ENCODE measurements around the gene CHST12. TPM values are rescaled to one million over a fixed set of nuclear protein-coding genes. Genes with fewer than 3 reads are reported as not detected.

Gene CHST12
- total RNA-seq = 10 to 100 TPM; 49.5 to 51.1 TPM

- peaks cover 47% of the 10 kb centered on the region for H3K4me1 Mint-ChIP-seq
- peak; percentile 98 for DNase-seq
- peak; percentile 73 for ATAC-seq (ENCODE audit: low read depth)
- peak within 1 kb of the TSS; percentile 99 for H3K27ac Mint-ChIP-seq
- H3K36me3 Mint-ChIP-seq = peaks cover 14% of the 10 kb centered on the region
- POLR2A ChIA-PET = interaction anchor here (0.9 to 1.5 kb wide), 7 partner anchors 9 to 241 kb away, joined by 3 to 6 read pairs (median 4); partner anchors contain the start of gene EIF3B
- H3K4me3 Mint-ChIP-seq = peak within 1 kb of the TSS; percentile 89
- no peaks in the 10 kb centered on the region for H3K9me3 Mint-ChIP-seq
- H3K27me3 Mint-ChIP-seq = no peaks in the 10 kb centered on the region
These were observed at the start of gene CHST12 for GRCh38 chr7:2403014-2403717. Gene CHST12, plus strand, starts transcription at chr7:2403611. Its CDS starts 29,029 bp downstream, at chr7:2432640.

- peaks cover 8% of the 10 kb centered on the region for H3K36me3 Mint-ChIP-seq
- H3K9me3 Mint-ChIP-seq = no peaks in the 10 kb centered on the region
- H3K27ac Mint-ChIP-seq = peak overlapping the region; percentile 97
- H3K27me3 Mint-ChIP-seq = no peaks in the 10 kb centered on the region
- H3K4me3 Mint-ChIP-seq = peak overlapping the region; percentile 79
- POLR2A ChIA-PET = interaction anchor here (0.6 to 3.7 kb wide), 11 partner anchors 16 to 784 kb away, joined by 3 to 38 read pairs (median 4); partner anchors contain the start of genes CHST12, MAD1L1, MRM2 and NUDT1
- peaks cover 13% of the 10 kb centered on the region for H3K4me1 Mint-ChIP-seq
- DNase-seq = peak; percentile 89
- peak; percentile 65 for ATAC-seq (ENCODE audit: low read depth)
These were observed 49.5 kb upstream of the CHST12 start for GRCh38 chr7:2353936-2354185.

- peaks cover 17% of the 10 kb centered on the region for H3K4me1 Mint-ChIP-seq
- H3K27ac Mint-ChIP-seq = peak within 1 kb of the TSS; percentile 97
- H3K27me3 Mint-ChIP-seq = no peaks in the 10 kb centered on the region
- no peaks in the 10 kb centered on the region for H3K9me3 Mint-ChIP-seq
- peak within 1 kb of the TSS; percentile 87 for H3K4me3 Mint-ChIP-seq
- ATAC-seq (ENCODE audit: low read depth) (peak; percentile 91), DNase-seq (peak; percentile 94)
- POLR2A ChIA-PET = interaction anchor here (0.6 to 3.7 kb wide), 11 partner anchors 17 to 784 kb away, joined by 3 to 38 read pairs (median 4); partner anchors contain the start of genes CHST12, MAD1L1, MRM2 and NUDT1
- peaks cover 9% of the 10 kb centered on the region for H3K36me3 Mint-ChIP-seq
These were observed 49.0 kb upstream of the CHST12 start, which contains the start of gene EIF3B for GRCh38 chr7:2354186-2354938. Gene EIF3B, plus strand, starts transcription at chr7:2354827. Its CDS starts 95 bp downstream, at chr7:2354922.

- ATAC-seq (ENCODE audit: low read depth) (peak; percentile 13), DNase-seq (no peak)
- peak overlapping the region; percentile 87 for H3K4me3 Mint-ChIP-seq
These were observed 48.3 kb upstream of the CHST12 start for GRCh38 chr7:2354939-2355704.

GRCh38 chr7:2355705-2356008 lies 47.8 kb upstream of the CHST12 start:
- Mint-ChIP-seq H3K36me3 (peaks cover 14% of the 10 kb centered on the region), H3K27ac (peak overlapping the region; percentile 77), H3K4me1 (peaks cover 28% of the 10 kb centered on the region), H3K9me3 (no peaks in the 10 kb centered on the region), H3K4me3 (peak overlapping the region; percentile 87), H3K27me3 (no peaks in the 10 kb centered on the region)
- no peak for DNase-seq
- no peak for ATAC-seq (ENCODE audit: low read depth)
- POLR2A ChIA-PET = interaction anchor here (0.9 to 3.7 kb wide), 5 partner anchors 11 to 166 kb away, joined by 3 to 38 read pairs (median 3); no protein-coding TSS in a partner anchor

More at GRCh38 chr7:2354939-2355704, 48.3 kb upstream of the CHST12 start:
- no peaks in the 10 kb centered on the region for H3K27me3 Mint-ChIP-seq
- peaks cover 23% of the 10 kb centered on the region for H3K4me1 Mint-ChIP-seq
- no peaks in the 10 kb centered on the region for H3K9me3 Mint-ChIP-seq
- peak overlapping the region; percentile 97 for H3K27ac Mint-ChIP-seq
- POLR2A ChIA-PET = interaction anchor here (1.0 to 3.7 kb wide), 6 partner anchors 45 to 166 kb away, joined by 3 to 38 read pairs (median 4); partner anchors contain the start of genes CHST12, MRM2 and NUDT1
- H3K36me3 Mint-ChIP-seq = peaks cover 9% of the 10 kb centered on the region

GRCh38 chr7:2357165-2357564 lies 46.2 kb upstream of the CHST12 start:
- Mint-ChIP-seq H3K36me3 (peaks cover 18% of the 10 kb centered on the region), H3K4me3 (peak overlapping the region; percentile 37), H3K27ac (no peak overlapping the region), H3K27me3 (no peaks in the 10 kb centered on the region), H3K4me1 (peaks cover 29% of the 10 kb centered on the region), H3K9me3 (no peaks in the 10 kb centered on the region)
- POLR2A ChIA-PET = interaction anchor here (0.8 kb wide), 1 partner anchor 49 kb away, joined by 5 read pairs; no protein-coding TSS in a partner anchor
- DNase-seq (no peak), ATAC-seq (ENCODE audit: low read depth) (no peak)

- POLR2A ChIA-PET = interaction anchor here (0.8 kb wide), 1 partner anchor 49 kb away, joined by 5 read pairs; no protein-coding TSS in a partner anchor
- Mint-ChIP-seq H3K9me3 (no peaks in the 10 kb centered on the region), H3K27me3 (no peaks in the 10 kb centered on the region), H3K36me3 (peaks cover 20% of the 10 kb centered on the region), H3K27ac (peak overlapping the region; percentile 2), H3K4me3 (no peak overlapping the region), H3K4me1 (peaks cover 26% of the 10 kb centered on the region)
- no peak for ATAC-seq (ENCODE audit: low read depth)
- DNase-seq = no peak
These were observed 45.8 kb upstream of the CHST12 start for GRCh38 chr7:2357571-2357970.

GRCh38 chr7:2358968-2359527 lies 44.4 kb upstream of the CHST12 start:
- POLR2A ChIA-PET = no interaction called here
- Mint-ChIP-seq H3K27ac (no peak overlapping the region), H3K27me3 (no peaks in the 10 kb centered on the region), H3K4me1 (peaks cover 24% of the 10 kb centered on the region), H3K4me3 (no peak overlapping the region), H3K9me3 (no peaks in the 10 kb centered on the region), H3K36me3 (peaks cover 27% of the 10 kb centered on the region)
- no peak for DNase-seq
- no peak for ATAC-seq (ENCODE audit: low read depth)

GRCh38 chr7:2359610-2360009 lies 43.8 kb upstream of the CHST12 start:
- Mint-ChIP-seq H3K27me3 (no peaks in the 10 kb centered on the region), H3K9me3 (no peaks in the 10 kb centered on the region), H3K4me3 (no peak overlapping the region), H3K4me1 (peaks cover 24% of the 10 kb centered on the region), H3K27ac (no peak overlapping the region), H3K36me3 (peaks cover 27% of the 10 kb centered on the region)
- ATAC-seq (ENCODE audit: low read depth) = no peak
- POLR2A ChIA-PET = no interaction called here
- DNase-seq = no peak

- H3K4me3 Mint-ChIP-seq = no peak overlapping the region
- no peak for DNase-seq
- H3K9me3 Mint-ChIP-seq = no peaks in the 10 kb centered on the region
- H3K36me3 Mint-ChIP-seq = peaks cover 33% of the 10 kb centered on the region
- H3K4me1 Mint-ChIP-seq = peaks cover 26% of the 10 kb centered on the region
- H3K27ac Mint-ChIP-seq = no peak overlapping the region
- H3K27me3 Mint-ChIP-seq = no peaks in the 10 kb centered on the region
- POLR2A ChIA-PET = no interaction called here
- ATAC-seq (ENCODE audit: low read depth) = no peak
These were observed 42.6 kb upstream of the CHST12 start for GRCh38 chr7:2360796-2361195.

GRCh38 chr7:2362385-2363088 lies 40.9 kb upstream of the CHST12 start:
- Mint-ChIP-seq H3K27me3 (no peaks in the 10 kb centered on the region), H3K4me1 (peaks cover 21% of the 10 kb centered on the region), H3K4me3 (no peak overlapping the region), H3K9me3 (no peaks in the 10 kb centered on the region), H3K27ac (no peak overlapping the region), H3K36me3 (peaks cover 31% of the 10 kb centered on the region)
- POLR2A ChIA-PET = no interaction called here
- DNase-seq = no peak
- ATAC-seq (ENCODE audit: low read depth) = no peak

- H3K9me3 Mint-ChIP-seq = no peaks in the 10 kb centered on the region
- no peak overlapping the region for H3K27ac Mint-ChIP-seq
- H3K27me3 Mint-ChIP-seq = no peaks in the 10 kb centered on the region
- ATAC-seq (ENCODE audit: low read depth) (no peak), DNase-seq (no peak)
- POLR2A ChIA-PET = no interaction called here
- H3K4me3 Mint-ChIP-seq = no peak overlapping the region
- peaks cover 3% of the 10 kb centered on the region for H3K4me1 Mint-ChIP-seq
- peaks cover 17% of the 10 kb centered on the region for H3K36me3 Mint-ChIP-seq
These were observed 34.3 kb upstream of the CHST12 start for GRCh38 chr7:2369139-2369538.
